GM21576 (cell line): ENCODE data around the gene DCLK2.
"Not testable (repeated sequence)": the region's sequence is repeated elsewhere in the genome, so short reads cannot be mapped to it uniquely, and the experiment has no call there.

Experiments
- ATAC-seq: cut with Tn5 transposase; IDR thresholded peaks from one replicate; pipeline ENCODE4 v1.9.1; 2021; ENCODE audit warnings: mild to moderate bottlenecking, moderate library complexity; ENCODE audit not compliant: unreplicated experiment

Gene DCLK2

GRCh38 chr4:150197256-150197655 lies 119.0 kb downstream of the DCLK2 start:
- ATAC-seq: not testable (repeated sequence)

- ATAC-seq: no peak
Observed at GRCh38 chr4:150199056-150199455, 120.8 kb downstream of the DCLK2 start.

GRCh38 chr4:150205016-150205415 lies 126.8 kb downstream of the DCLK2 start:
- no peak for ATAC-seq

GRCh38 chr4:150206265-150206664 lies 128.0 kb downstream of the DCLK2 start:
- no peak for ATAC-seq

GRCh38 chr4:150206954-150207353 lies 128.7 kb downstream of the DCLK2 start:
- no peak for ATAC-seq

DNA sequence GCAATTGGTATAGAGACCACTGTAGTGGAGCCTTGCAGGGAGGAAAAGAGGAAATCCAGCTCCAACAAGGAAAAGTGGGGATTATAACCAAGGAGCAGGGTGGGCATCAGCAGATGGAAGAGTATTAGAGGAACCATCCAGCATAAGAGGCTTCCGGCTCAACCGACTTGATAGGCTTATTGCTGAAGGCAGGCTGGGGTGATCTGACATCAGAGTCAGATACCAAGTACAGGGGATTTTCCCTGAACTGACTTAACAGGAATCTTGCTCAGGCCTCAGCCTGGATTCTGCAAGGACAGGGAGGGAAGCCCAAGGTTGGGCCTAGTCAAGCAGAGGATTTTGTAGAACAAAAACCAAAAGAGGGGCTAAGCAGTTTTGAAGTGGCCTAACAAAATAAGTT lies 129.6 kb downstream of the DCLK2 start:
- ATAC-seq: no peak

- peak; percentile 56 for ATAC-seq
Observed at GRCh38 chr4:150209140-150209829, 131.0 kb downstream of the DCLK2 start.

- no peak for ATAC-seq
Observed at GRCh38 chr4:150211016-150211415, 132.8 kb downstream of the DCLK2 start.

DNA sequence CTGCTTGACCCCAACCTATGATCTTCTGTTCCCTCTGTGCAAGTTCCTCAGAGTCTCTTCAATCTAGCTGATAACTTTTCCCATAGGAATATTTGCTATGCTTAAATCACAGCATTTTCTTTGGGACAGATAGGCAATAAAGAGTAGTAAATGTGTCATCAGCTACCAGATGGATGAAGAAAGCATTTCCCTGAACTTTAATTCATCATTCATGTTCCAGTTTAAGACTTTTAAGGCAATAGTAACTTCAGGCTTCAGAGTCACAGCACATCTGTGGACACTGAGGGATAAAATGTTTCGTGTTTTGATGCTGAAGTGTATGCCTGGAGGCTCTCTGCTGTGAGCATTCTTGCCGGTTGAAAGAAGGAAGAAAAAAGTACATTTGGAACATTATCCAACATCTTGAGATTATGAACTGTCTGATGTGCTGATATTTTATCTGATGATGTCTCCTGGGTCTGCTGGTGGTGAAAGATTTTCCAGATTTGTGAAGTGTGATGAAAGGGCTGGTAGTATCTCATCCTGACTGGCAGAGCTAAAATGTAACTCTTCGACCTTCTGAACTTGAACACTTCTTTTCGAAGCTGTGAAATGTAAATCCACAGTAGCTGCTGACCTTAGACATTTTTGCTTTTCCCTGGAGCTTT lies 133.7 kb downstream of the DCLK2 start:
- no peak for ATAC-seq

DNA sequence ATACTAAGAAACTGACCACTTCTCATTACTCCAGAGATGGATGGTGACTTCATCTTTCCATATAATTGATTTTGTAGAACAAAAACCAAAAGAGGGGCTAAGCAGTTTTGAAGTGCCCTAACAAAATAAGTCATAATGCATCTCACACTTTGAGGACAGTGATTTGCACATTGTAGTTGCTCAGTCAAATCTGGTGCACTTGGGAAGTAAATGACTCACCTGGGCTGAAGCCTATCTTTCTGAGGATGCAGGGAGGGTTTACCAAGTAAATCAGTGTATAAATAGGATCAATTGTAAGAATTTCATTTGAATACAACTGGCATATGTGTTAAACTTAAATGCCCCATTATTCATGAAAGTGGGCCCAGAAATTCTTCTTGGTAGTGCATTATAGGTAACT lies 134.2 kb downstream of the DCLK2 start:
- ATAC-seq: no peak

DNA sequence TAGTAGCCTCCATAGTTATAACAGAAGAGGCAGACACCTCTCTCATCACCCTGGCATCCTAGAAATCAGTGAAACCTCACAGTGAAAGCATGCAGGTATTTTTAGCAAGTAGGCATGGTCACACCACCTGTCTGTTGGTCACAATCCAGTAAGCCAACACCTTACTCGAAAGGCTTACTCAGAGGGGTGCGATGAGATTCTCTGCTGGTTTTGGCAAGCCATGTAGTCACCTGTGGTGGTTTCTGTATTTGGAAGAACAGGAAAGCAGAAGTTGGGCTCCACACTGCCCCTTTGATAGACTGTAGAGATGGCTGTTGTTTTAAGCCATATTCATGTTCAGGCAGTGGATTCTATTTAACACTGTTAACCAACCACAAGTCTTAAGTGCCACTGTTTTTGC lies 134.7 kb downstream of the DCLK2 start:
- ATAC-seq: peak; percentile 58

DNA sequence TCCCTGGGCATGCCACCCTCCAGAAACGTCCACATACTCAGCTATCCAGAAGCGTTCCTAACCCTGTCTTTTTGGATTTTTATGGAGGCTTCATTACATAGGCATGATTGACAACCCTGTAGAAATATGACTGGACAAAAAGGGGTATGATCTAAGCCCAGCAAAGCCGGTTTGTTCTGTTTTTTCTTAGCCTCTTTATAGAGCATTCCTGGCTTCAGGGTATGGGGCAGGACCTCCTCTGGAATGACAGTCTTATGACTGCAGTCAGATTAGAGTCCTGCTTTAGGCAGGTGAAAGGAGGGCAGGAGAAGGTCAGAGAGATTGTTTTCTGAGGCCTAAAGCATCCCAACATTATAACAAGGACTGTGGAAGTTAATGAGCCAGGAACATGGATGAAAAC lies 137.4 kb downstream of the DCLK2 start:
- no peak for ATAC-seq

- ATAC-seq: no peak
Observed at GRCh38 chr4:150216726-150217125, 138.5 kb downstream of the DCLK2 start.

GRCh38 chr4:150217192-150217591 lies 138.9 kb downstream of the DCLK2 start:
- no peak for ATAC-seq

DNA sequence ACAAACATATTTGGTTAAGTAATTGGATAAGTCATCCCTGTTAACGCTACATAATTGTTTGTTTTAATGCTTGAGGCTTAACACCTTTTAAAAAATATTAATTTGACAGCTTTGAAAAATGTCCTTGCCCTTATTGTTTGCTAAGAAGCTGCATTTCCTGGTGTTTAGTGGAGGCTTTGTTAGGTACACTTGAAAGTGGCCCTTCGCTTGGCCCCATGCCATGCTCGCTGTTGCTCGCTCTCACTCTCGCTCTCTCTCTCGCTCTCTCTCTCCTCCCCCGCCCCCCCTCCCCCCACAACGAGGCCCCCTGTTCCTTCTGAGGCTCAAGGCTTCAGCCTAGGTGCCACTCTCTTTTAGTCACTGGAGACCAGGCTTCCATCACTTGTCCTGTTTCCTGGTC lies 139.6 kb downstream of the DCLK2 start:
- ATAC-seq: no peak

DNA sequence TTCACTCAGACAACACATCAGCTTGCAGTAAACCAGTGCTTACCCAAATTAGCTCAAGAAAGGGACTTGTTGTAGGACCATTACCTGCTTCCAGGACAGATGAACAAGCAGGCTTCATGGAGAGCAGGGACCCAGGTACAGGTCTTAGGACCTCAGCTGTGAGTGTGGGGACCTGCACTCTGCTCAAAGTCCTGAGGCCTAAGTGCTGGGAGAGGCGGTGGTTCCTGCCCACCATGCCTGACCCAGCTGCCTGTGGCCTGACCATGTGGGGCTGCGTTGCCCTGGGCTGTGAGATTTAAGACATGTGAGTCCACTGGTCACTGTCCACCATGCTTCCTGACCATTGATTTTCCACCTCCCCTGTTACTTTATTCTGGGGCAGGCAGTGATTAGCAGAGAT lies 140.2 kb downstream of the DCLK2 start:
- ATAC-seq: no peak

DNA sequence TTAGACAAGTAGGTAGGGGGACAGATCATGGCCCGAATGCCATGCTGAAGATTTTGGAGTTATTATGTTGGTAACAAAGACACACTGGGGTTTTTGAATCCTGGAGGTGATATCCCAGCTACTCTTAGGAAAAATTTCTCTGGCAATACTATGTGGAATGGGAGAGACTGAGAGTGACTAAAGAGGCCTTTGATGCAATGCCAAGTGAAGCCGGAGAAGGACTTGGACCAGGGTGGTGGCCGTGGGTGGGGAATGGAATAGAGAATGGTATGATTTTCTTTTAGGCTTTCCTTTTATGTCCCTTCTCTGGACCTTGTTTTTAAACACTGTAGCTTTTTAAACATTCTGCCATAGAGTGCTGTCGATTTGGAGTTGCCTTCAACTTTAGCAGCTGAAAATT lies 141.6 kb downstream of the DCLK2 start:
- ATAC-seq: no peak

GRCh38 chr4:150224896-150225591 lies 146.8 kb downstream of the DCLK2 start:
- no peak for ATAC-seq

GRCh38 chr4:150229520-150229919 lies 151.3 kb downstream of the DCLK2 start:
- no peak for ATAC-seq

GRCh38 chr4:150230561-150230960 lies 152.3 kb downstream of the DCLK2 start:
- ATAC-seq: no peak

GRCh38 chr4:150231107-150231770 lies 153.0 kb downstream of the DCLK2 start:
- ATAC-seq: no peak

DNA sequence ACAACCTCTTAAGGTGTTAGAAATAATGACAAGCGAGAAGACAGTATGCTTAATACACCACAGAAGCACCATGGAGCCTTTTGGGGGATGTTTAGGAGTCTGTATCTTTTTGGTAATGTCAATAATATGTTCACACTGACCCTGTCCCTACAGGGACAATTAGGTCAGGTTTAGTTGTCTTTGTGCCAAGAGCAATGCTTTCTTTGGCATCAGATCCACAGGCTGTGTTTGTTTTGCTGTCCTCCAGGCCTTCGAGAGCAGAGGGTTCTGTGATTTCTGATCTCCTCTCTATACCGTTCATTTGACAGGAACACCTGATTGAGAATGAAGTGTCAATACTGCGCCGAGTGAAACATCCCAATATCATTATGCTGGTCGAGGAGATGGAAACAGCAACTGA lies 153.8 kb downstream of the DCLK2 start:
- ATAC-seq: no peak
